IPS DF 6.9 (cell line): Measurements from ENCODE around the gene CHDH.

ENCODE experiments used
- DNase-seq: peaks from one replicate; pipeline ENCODE4 v3.0.0-alpha.2; 2013; ENCODE audit warnings: low read depth, low spot score
- H3K27ac ChIP-seq: one replicate; pipeline ENCODE4 v1.5.1; 2013; ENCODE audit warnings: low read length, control low read depth
- H3K27me3 ChIP-seq: 2 replicates; pipeline ENCODE4 v1.6.1; 2013; ENCODE audit warnings: mild to moderate bottlenecking, low read length; ENCODE audit not compliant: control insufficient read depth, insufficient read depth
- H3K36me3 ChIP-seq: 2 replicates; pipeline ENCODE4 v1.6.1; 2013; ENCODE audit warnings: low read length; ENCODE audit not compliant: control insufficient read depth, insufficient read depth
- H3K4me1 ChIP-seq: 2 replicates; pipeline ENCODE4 v1.6.1; 2013; ENCODE audit warnings: low read length; ENCODE audit not compliant: control insufficient read depth, insufficient read depth
- H3K4me3 ChIP-seq: 2 replicates; pipeline ENCODE4 v1.5.1; 2013; ENCODE audit warnings: mild to moderate bottlenecking, low read length
- H3K9me3 ChIP-seq: 2 replicates; pipeline ENCODE4 v1.6.1; 2013; ENCODE audit warnings: low read length, inconsistent platforms; ENCODE audit not compliant: control insufficient read depth, insufficient read depth
- WGBS: extraction: QIAGEN DNeasy Blood & Tissue Kit; methylation state at CpG from one replicate; pipeline ENCODE4 v1.1.7; 2013; ENCODE audit warnings: mixed read lengths, missing lambda C conversion rate; ENCODE audit not compliant: insufficient read length, insufficient coverage; 5-methylcytosine and 5-hydroxymethylcytosine counted together

CHDH gene

DNA sequence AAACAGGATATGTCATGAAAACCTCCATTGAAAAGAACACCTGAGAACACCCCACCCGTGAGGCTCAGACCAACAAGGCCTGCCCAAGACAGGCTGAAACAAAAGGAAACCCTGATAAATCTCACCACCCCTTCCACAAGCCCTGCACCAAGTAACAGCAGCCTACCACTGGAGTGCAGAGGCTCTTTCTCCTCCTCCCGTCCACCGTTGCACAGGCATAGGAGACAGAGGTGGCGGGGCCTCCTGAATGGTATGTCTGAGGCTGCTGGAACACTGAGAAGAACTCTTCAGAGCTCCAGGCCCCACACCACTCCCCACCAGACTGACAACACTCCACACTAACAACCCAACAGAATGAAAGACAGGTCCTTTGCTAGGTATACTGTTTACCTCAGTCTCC, 21.4 kb downstream of the CHDH start:
- no peak overlapping the region for H3K4me3 ChIP-seq
- WGBS: no CpG with 5 or more reads among the region's 4 CpGs
- no peak overlapping the region for H3K27ac ChIP-seq
- no peaks in the 10 kb centered on the region for H3K27me3 ChIP-seq
- H3K36me3 ChIP-seq: 0 out of 2 replicates have a peak, but pooled peaks cover 4% of the 10 kb centered on the region
- no peak for DNase-seq
- H3K4me1 ChIP-seq: no peaks in the 10 kb centered on the region
- H3K9me3 ChIP-seq: no peaks in the 10 kb centered on the region

DNA sequence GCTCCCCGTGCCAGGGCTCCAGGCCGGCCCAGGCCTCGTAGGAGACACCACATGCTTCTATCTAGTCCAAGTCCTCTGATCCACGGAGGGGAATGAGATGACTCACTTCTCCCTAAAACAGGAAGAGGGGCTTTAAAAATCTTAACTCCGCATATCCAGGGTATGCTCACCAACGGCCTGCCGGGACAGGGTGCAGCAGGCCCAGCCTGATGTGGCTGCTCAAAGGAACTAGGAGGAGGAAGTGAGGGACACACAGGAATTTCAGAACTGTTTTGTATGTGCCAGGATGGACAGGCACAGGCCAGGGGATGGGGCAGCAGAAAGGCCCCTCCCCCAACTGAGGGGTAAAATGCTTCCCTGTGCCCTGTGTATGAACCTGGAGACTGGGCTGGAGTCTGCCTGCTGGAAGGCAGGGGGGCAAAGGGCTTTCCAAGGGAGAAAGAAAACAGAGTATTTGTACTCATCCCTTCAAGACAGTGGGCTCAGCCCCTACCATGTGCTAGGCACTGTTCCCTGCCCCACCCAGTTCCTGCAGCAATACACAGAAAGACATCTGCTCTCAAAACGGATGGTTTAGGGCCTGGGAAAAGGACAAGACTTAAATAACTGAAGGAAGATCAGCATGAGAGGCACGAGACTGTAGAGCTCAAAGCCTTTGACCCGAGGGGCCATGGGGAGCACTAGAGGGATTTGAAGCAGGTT, 22.1 kb downstream of the CHDH start:
- Histone ChIP-seq H3K4me1 (no peaks in the 10 kb centered on the region), H3K4me3 (no peak overlapping the region), H3K27ac (no peak overlapping the region), H3K27me3 (no peaks in the 10 kb centered on the region), H3K9me3 (no peaks in the 10 kb centered on the region), H3K36me3 (peaks cover 9% of the 10 kb centered on the region; the same call in 1 of the 2 replicates)
- no peak for DNase-seq
- WGBS: no CpG with 5 or more reads among the region's 10 CpGs

DNA sequence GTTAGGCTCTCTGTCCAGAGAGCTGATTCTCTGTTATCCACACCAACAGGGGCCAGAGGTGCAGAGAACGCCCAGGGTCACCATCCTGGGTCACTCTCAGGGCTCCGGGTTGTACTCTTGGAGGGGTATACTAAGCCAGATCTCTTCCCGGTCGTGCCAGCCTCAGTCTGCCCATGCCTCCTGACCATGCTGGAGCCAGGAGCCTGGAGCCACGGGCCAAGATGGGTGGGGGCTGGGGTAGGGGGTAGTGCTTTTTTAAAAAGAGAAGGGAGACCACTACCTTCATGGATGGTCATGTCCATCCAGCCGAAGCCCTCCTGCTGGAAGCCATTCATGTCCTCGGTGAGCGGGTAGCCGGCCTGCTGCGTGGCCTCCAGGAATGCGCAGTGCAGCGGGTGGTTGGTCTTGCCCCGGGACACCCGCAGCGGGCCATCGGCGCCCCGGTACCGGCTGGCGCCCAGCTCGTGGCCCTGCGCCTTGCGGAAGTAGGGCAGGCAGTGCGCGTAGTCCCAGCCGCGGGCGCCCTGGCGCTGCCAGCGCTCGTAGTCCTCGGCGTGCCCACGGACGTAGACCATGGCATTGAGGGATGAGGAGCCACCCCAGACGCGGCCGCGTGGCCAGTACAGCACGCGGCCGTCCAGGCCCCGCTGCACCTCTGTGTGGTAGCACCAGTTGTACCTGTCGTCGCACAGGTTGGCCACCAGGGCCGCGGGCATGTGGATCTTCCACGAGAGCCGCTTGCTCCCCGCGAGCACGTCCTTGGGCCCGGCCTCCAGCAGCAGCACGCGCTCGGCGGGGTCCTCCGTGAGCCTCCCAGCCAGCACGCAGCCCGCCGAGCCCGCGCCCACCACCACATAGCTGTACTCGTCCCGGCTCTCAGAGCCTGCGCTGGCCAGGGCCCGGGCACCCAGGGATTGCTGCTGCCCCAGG, 22.9 kb downstream of the CHDH start:
- Histone ChIP-seq H3K27ac (no peak overlapping the region), H3K4me3 (no peak overlapping the region), H3K27me3 (no peaks in the 10 kb centered on the region), H3K9me3 (no peaks in the 10 kb centered on the region), H3K4me1 (no peaks in the 10 kb centered on the region), H3K36me3 (peaks cover 12% of the 10 kb centered on the region; the same call in 1 of the 2 replicates)
- no peak for DNase-seq
- no CpG with 5 or more reads among the region's 67 CpGs for WGBS

DNA sequence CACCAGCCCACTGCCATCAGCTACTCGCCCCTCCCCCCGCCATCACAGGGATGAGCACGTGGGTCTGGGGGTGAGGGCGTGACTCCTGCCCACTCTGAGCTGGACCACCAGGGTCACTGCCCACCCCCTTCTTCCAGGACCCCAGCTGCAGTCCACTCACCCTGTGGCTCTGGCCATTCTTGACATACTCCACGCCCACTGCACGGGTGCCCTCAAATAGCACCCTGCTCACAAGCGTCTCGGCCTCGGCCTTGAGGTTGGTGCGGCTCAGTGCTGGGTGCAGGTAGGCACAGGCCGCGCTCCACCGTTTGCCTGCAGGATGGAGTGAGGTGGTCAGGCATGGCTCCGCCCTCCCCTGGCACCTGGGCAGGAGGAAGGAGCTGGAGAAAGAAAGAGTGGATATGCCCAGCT, 23.9 kb downstream of the CHDH start:
- no CpG with 5 or more reads among the region's 14 CpGs for WGBS
- DNase-seq: no peak
- H3K27ac ChIP-seq: no peak overlapping the region
- no peaks in the 10 kb centered on the region for H3K27me3 ChIP-seq
- no peak overlapping the region for H3K4me3 ChIP-seq
- no peaks in the 10 kb centered on the region for H3K9me3 ChIP-seq
- H3K4me1 ChIP-seq: no peaks in the 10 kb centered on the region
- H3K36me3 ChIP-seq: peaks cover 14% of the 10 kb centered on the region; the same call in 1 of the 2 replicates

DNA sequence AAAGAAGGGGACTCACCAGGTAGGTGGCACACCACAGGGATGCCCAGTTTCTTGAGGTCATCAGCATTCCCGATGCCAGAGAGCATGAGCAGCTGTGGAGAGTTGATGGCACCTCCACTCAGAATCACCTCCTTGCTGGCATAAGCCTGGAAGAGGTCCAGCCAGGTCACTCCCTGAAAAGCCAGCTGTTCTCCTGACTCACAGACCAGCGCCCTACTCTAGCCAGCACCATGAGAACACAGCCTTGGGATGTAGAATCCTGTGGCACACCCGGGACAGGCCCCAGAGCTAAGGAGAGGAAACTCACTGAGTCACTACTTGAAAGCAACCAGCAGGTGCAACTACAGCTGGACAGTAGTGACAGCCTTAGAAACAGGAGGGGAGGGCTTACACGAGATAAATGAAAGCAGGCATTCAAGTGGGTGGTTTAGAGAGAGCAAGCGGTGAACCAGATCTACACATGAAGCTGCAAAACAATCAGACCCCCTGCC, 24.5 kb downstream of the CHDH start:
- H3K4me3 ChIP-seq: no peak overlapping the region
- H3K27me3 ChIP-seq: no peaks in the 10 kb centered on the region
- WGBS: no CpG with 5 or more reads among the region's 5 CpGs
- H3K4me1 ChIP-seq: no peaks in the 10 kb centered on the region
- no peaks in the 10 kb centered on the region for H3K9me3 ChIP-seq
- no peak for DNase-seq
- peaks cover 18% of the 10 kb centered on the region; the same call in 1 of the 2 replicates for H3K36me3 ChIP-seq
- no peak overlapping the region for H3K27ac ChIP-seq

DNA sequence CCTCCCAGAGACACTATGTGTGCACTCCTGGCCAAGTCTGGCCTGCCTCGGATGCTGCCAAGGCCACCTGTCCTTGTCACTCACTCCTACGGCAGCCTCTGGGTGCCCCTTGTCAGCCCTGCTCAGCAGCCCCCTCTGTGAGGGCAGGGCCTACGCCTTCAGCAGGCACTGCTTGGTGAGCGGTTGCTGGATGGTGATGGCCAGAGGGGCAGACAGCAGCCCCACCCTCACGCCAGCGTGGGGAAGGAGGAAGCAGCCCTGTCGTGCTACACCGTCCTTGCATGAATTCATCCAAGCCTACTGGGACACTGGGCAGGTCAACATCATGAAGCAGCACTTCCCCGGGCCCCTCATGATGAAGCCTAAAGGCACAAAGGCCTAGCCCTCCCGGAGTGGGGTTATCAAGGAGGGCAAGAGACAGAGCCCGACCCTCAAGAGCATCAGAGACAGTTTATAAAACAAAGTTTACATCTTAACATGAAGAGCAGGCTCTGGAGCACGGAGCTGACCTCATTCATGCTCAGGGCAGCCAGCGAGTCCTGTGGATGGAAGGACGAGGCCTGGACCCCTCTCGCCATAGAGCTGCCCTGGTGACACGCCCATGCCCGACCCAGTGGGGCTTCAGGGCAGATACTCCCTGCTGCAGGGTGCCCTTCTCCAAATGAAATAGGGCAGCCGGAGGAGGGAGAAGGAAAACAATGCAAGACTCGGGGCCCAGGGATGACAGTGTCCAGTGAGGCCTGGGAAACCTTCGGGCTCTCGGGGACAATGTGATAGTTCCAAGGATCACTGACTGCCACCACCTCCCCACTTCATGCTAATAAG, 25.3 kb downstream of the CHDH start:
- WGBS: no CpG with 5 or more reads among the region's 21 CpGs
- DNase-seq: no peak

DNA sequence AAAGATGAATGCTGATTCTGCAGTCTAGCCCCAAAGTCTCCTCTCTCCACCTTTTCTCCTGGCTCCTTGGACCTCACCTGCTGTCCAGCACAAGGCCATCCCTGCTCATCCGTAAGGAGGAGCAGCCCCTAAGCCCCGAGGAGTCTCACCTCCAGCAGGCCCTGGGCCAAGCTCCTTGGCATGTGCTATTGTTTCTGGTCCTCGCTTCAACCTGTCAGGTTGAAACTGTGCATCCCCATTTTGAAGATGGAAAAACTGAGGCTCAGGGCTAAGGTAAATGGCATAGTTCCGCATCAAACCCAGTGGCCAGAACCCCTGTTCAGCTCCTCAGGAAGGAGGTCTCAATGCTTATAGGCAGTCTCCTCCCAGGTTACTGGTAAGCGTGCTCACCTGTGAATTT, 26.1 kb downstream of the CHDH start:
- WGBS: no CpG with 5 or more reads among the region's 5 CpGs
- no peak for DNase-seq
- Histone ChIP-seq H3K27ac (no peak overlapping the region), H3K9me3 (no peaks in the 10 kb centered on the region), H3K4me1 (no peaks in the 10 kb centered on the region), H3K27me3 (no peaks in the 10 kb centered on the region), H3K4me3 (no peak overlapping the region), H3K36me3 (peaks cover 18% of the 10 kb centered on the region; the same call in 1 of the 2 replicates)

More for the DNA sequence above, 25.3 kb downstream of the CHDH start:
- H3K27me3 ChIP-seq: no peaks in the 10 kb centered on the region
- H3K36me3 ChIP-seq: peaks cover 18% of the 10 kb centered on the region; the same call in 1 of the 2 replicates
- H3K27ac ChIP-seq: no peak overlapping the region
- no peak overlapping the region for H3K4me3 ChIP-seq
- no peaks in the 10 kb centered on the region for H3K9me3 ChIP-seq
- no peaks in the 10 kb centered on the region for H3K4me1 ChIP-seq

DNA sequence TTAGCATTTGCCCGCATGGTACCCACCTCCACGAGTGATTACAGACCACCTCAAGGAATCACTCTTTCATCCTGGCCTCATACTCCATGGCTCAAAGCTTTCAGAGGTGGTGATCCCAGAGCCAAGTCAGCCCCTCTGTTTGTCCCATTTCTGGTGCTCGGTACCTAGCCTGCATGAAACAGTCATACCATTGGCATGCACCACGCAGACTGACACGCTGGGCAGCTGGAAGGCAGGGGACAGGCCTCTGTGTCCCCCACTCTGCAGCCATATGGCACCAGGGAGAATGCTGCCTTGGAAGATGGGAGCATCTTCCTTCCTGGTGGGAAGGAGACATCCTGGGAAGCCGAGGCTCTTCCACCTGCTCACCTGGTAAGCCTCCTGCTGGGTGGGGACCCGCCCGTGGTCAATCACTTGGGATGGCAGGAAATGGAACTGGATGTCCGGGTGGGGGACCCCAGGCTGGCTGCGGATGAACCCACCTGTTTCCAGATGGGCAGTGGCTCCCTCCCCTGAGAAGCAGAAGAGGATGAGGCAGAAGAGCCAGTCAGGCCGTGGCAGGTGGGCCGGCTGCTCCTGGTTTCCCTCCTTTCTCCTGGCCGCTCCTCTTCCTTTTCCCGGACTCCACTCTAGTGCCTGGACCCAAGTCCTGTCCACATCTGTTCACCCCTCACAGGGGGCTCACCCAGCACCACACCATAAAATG, 26.9 kb downstream of the CHDH start:
- H3K27ac ChIP-seq: no peak overlapping the region
- H3K9me3 ChIP-seq: no peaks in the 10 kb centered on the region
- no peaks in the 10 kb centered on the region for H3K4me1 ChIP-seq
- H3K36me3 ChIP-seq: peaks cover 18% of the 10 kb centered on the region; the same call in 1 of the 2 replicates
- no peak overlapping the region for H3K4me3 ChIP-seq
- no peaks in the 10 kb centered on the region for H3K27me3 ChIP-seq
- WGBS: no CpG with 5 or more reads among the region's 14 CpGs
- no peak for DNase-seq

DNA sequence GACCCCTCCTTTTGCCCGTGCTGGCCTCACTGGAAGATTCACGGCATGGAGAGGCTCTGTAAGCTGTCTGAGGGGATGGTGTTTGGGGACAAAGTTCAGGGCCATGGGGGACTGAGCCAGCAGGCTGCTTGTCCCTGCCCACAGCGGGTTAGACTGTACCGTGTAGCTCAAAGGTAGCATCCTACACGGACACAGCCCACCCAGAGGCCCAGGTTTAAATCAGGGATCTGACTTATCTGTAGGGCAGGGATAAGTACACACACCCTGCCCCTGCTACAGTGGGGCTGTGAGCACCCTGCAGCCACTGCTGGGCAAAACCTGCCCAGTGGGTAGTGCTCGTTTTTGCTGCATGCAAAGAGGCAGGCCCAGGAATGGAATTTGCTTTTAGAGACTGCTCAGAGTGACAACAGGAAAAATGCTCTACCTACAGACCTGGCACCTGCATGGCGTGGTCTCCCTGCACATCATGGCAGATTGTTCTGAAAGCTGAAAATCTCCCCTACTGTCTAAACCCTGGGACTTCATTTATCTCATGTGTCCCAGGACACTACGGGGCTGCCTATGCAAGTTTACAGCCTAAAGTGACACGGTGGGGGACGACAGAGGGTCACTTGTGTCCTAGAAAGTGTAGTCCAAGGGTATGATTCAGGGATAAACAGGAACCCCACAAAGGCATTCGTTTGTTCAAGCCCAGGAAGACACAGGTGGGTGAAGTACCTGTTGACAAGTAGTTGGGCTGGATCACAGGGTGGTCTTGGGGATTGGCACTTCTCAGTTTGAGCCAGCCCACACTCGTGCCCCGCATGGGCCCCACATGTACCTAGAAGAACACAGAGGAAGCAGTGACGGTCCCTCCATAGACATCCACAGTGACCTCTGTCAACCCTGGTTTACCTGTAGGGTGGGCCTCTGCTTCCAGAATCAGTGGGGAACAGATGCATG, 27.7 kb downstream of the CHDH start:
- DNase-seq: no peak
- no CpG with 5 or more reads among the region's 14 CpGs for WGBS
- H3K27me3 ChIP-seq: no peaks in the 10 kb centered on the region
- H3K9me3 ChIP-seq: no peaks in the 10 kb centered on the region
- peaks cover 18% of the 10 kb centered on the region; the same call in 1 of the 2 replicates for H3K36me3 ChIP-seq
- H3K4me1 ChIP-seq: no peaks in the 10 kb centered on the region
- no peak overlapping the region for H3K4me3 ChIP-seq
- H3K27ac ChIP-seq: no peak overlapping the region
